Measurements from ENCODE around the gene GNAO1. TPM values are rescaled to one million over a fixed set of nuclear protein-coding genes. Genes with fewer than 3 reads are reported as not detected.
A peak's percentile ranks its signal among the peaks of the same experiment; 100 is the strongest.

The GNAO1 gene
- total RNA-seq, 1 donor from 2014 or later, result 0.64 TPM

GRCh38 chr16:56315955-56316354, 124.7 kb downstream of the GNAO1 start:
- no peak for ATAC-seq

GRCh38 chr16:56316545-56316944, 125.3 kb downstream of the GNAO1 start:
- no peak for ATAC-seq

GRCh38 chr16:56317998-56318826, 126.9 kb downstream of the GNAO1 start:
- peak; percentile 93 for ATAC-seq

- ATAC-seq, result no peak
These were observed 127.5 kb downstream of the GNAO1 start for GRCh38 chr16:56318827-56319140.

- no peak for ATAC-seq
These were observed 128.1 kb downstream of the GNAO1 start for GRCh38 chr16:56319376-56319775.

GRCh38 chr16:56320056-56320455, 128.8 kb downstream of the GNAO1 start:
- no peak for ATAC-seq

GRCh38 chr16:56320811-56321558, 129.7 kb downstream of the GNAO1 start:
- no peak for ATAC-seq

GRCh38 chr16:56321571-56321970, 130.3 kb downstream of the GNAO1 start:
- no peak for ATAC-seq

GRCh38 chr16:56324406-56324805, 133.1 kb downstream of the GNAO1 start:
- peak; percentile 89 for ATAC-seq

- no peak for ATAC-seq
These were observed 134.7 kb downstream of the GNAO1 start for GRCh38 chr16:56325956-56326355.

- no peak for ATAC-seq
These were observed 136.0 kb downstream of the GNAO1 start for GRCh38 chr16:56327071-56327928.

GRCh38 chr16:56327929-56328258, 136.6 kb downstream of the GNAO1 start:
- ATAC-seq, result no peak

GRCh38 chr16:56328276-56329022, 137.2 kb downstream of the GNAO1 start:
- no peak for ATAC-seq

- ATAC-seq, result no peak
These were observed 138.6 kb downstream of the GNAO1 start for GRCh38 chr16:56329887-56330286.

- no peak for ATAC-seq
These were observed 139.2 kb downstream of the GNAO1 start for GRCh38 chr16:56330476-56330875.

- no peak for ATAC-seq
These were observed 140.1 kb downstream of the GNAO1 start for GRCh38 chr16:56331399-56331798.

- no peak for ATAC-seq
These were observed 140.6 kb downstream of the GNAO1 start for GRCh38 chr16:56331915-56332314.

- peak; percentile 61 for ATAC-seq
These were observed 141.3 kb downstream of the GNAO1 start for GRCh38 chr16:56332464-56333079.

- ATAC-seq, result peak; percentile 75
These were observed 143.5 kb downstream of the GNAO1 start for GRCh38 chr16:56334761-56335160.

GRCh38 chr16:56336071-56336688, 144.9 kb downstream of the GNAO1 start:
- peak; percentile 42 for ATAC-seq

- ATAC-seq, result no peak
These were observed 145.4 kb downstream of the GNAO1 start for GRCh38 chr16:56336711-56337110.

Measured in esophagus mucosa (tissue), 1 donor.